Midbrain (tissue), 1 donor: ENCODE measurements around the gene RASA3.
A peak's percentile ranks its signal among the peaks of the same experiment; 100 is the strongest.

Experiments
- DNase-seq: peaks from one replicate; lab custom pipeline; 2025; lab: John Stamatoyannopoulos, UW

RASA3 gene

GRCh38 chr13:114067381-114067885, 65.0 kb downstream of the RASA3 start:
- DNase-seq: peak; percentile 30

DNA sequence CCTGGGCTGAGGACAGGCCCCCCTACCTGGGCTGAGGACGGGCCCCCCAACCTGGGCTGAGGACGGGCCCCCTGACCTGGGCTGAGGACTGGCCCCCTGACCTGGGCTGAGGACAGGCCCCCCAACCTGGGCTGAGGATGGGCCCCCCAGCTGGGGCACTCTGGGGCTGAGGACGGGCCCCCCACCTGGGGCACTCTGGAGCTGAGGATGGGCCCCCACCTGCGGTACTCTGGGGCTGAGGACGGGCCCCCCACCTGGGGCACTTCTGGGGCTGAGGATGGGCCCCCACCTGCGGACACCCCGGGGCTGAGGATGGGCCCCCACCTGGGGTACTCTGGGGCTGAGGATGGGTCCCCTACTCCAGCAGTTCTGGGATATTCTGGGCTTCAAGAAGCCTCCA, 65.5 kb downstream of the RASA3 start:
- no peak for DNase-seq

- no peak for DNase-seq
These were observed 66.3 kb downstream of the RASA3 start for GRCh38 chr13:114065926-114066774.

DNA sequence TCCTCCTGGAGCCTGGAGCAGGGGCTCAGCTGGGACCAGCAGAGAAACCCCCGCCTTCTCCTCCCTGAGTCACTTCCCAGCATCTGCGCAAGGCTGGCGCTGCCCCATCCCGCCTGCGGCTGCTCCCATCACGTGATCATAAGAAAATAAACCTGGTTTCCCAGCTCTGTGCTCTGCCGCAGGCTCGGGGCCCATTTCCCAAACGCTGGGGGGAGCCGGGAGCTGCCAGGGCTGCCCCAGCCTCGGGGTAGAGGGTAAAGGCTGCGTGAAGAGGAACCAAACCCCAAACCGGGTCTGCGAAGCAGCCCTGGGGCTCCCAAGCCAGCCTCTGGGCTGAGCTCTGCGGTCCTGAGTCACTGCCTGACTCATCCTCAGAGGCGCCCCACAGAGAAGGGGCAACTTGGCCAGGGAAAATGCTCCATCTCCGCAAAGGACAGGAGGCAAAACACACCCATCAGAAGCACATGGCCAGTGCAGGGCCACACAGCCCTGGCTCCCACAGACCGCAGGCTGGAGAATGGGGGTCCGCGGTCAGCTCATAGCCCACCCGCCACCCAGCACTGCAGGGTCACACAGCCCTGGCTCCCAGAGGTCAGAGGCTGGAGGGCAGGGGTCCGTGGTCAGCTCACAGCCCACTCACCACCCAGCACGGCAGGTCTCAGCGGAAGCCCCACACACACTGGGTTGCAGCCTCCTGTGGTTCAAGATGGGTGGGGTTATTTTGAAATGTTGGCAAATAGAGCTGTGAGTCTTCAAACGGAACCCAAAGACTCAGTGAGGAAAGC, 67.1 kb downstream of the RASA3 start:
- DNase-seq: peak; percentile 81

GRCh38 chr13:114064450-114065140, 67.8 kb downstream of the RASA3 start:
- DNase-seq: peak; percentile 77

DNA sequence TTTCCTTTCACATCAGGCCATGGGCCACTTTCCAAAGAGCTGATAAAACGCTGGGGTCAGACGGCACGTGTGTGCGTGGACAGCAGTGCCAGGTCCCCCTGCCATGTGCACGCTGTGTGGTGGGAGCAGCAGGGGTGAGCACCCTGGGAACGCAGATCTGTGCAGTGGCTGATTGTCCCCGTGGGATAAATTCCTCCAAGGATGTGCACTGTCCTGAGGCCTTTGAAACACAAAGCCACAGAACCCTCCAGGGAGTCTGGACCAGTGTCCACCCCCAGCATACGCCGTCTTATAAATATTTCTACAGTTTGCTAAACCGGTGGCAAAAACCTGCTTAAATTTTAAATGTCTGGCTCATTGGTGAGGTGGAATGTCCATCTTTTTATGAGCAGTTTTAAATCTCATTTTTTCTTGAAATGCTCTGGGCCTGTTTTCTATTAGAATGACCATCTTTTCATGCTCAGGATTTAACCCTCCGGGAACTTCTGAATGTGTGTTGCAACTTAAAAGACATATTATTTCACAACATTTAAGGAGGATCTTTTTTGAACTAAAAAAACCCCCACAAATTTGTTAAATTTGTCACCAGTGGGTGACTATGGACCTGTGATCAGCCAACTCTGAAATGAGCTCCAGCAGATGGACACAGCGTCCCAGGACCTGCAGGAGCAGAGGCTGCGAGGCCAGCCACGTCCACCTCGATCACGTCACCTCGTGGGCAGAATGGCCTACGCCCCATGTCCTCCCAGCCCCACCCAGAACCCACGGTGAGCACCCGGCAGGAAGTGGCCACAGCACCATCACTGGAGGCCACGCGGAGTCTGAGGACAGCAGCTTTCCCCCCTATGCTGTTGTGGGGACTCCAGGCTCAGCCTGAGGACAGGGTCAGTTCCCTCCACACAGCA, 68.6 kb downstream of the RASA3 start:
- peak; percentile 26 for DNase-seq

GRCh38 chr13:114062754-114063153, 69.7 kb downstream of the RASA3 start:
- DNase-seq: no peak

DNA sequence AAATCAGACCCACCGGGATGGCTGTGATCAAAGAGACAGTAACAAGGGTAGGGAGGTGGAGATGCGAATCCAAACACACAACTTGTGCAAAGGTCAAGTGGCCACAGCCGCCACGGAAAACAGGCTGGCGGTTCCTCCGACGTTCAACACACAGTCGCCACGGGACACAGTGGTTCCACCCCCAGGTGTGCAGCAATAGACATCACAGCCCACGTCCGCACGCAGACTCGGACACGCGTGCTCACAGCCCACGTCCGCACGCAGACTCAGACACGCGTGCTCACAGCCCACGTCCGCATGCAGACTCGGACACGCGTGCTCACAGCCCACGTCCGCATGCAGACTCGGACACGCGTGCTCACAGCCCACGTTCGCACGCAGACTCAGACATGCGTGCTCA, 70.1 kb downstream of the RASA3 start:
- no peak for DNase-seq

DNA sequence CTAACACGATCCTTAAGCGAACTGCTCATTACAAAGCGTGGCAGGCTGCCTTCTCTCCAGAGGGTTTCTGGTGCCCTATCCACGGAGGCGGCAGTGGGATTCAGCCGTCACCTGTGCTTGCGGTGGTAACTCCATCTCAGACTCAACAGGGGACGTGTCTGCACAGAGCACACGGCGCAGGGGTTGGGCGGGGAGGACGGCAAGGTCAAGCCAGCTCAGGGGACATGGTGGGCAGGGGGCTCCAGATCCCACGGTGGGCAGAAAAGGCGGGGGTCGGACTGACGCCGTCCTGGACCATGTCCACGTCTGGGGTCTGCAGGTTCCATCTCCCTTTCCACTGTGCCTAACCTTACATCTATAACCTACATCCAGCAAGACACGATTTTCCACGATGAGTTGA, 70.7 kb downstream of the RASA3 start:
- no peak for DNase-seq

GRCh38 chr13:114061047-114061446, 71.4 kb downstream of the RASA3 start:
- DNase-seq: no peak

DNA sequence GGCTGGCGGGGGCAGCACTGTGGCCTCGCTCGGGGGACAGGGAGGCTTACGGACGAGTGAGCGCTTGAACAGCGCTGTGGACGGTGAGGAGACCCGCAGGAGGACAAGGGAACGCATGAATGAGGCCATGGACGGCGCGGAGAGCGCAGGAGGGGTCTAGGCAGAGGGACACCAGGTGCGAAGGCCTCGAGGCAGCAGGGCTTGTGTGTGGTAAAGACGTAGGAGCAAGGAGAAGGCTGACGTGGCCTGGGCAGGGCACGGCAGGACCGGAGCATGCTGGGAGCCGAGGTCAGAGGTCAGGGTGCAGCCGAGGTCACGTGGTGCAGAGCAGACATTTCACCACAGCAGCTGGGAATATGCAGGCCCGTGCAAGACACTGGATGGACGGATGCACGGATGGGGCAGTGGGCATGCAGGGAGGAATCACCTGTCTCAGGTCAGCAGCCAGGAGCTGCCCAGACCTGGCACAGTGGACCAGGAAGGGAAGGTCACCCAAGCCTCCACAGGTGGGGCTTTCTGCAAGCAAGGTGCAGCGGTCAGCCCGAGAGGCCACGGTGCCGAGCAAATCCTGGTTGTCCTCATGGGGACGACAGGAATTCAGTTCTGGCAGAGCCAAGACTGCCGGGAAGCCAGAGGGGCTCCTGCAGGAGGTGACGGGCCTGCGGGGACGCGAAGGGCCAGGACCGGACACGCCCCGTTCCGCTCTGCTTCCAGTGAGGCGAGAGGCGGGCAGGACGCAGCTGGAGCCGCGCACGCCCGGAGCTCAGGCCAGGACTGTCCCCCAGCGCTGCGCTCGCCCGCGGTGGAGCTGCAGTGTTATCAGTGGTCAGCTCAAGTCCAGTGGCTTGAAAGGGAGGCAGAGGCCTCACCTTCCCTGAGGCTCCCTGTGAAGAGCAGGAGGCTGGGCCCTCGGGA, 72.2 kb downstream of the RASA3 start:
- no peak for DNase-seq

DNA sequence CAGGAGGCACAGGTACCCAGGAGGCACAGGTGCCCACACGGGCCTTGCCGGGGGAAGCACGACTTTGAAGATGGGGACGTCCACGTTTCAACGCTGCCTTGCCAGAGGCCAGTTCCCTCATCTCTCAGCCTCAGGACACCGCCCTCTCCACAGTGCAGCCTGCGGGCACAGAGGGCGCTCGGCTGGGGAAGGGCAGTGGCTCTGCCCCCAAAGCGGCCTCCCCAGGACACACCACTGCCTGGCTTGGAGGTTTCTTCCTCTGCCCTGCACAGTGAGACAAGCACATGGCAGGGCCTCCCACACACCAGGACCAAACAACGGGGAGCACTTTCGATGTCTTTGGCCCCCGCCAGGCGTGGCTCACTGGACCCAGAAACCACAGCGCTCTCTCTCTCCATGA, 73.0 kb downstream of the RASA3 start:
- no peak for DNase-seq

GRCh38 chr13:114058051-114058867, 74.2 kb downstream of the RASA3 start:
- DNase-seq: no peak

- no peak for DNase-seq
These were observed 75.0 kb downstream of the RASA3 start for GRCh38 chr13:114057166-114058050.

GRCh38 chr13:114056205-114057013, 76.0 kb downstream of the RASA3 start:
- DNase-seq: no peak

DNA sequence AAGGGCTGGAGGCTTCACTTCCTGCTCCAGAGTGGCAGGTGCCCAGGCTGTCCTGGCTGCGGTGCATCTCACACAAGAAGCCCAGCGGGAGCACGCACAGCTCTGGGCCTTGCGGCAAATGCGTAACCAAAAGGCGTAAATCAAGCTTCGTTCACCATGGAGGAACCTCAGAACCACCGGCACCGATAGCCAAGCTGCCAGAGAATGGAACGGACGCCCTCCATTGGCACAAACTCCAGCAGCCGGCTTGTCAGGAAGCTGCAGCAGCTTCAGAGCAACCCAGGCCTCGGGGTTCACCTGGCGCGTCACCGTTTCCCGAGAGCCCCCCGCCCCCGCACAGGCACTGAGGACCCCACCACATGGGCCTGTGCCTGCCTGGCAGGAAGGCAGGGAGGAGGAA, 76.7 kb downstream of the RASA3 start:
- peak; percentile 8 for DNase-seq

DNA sequence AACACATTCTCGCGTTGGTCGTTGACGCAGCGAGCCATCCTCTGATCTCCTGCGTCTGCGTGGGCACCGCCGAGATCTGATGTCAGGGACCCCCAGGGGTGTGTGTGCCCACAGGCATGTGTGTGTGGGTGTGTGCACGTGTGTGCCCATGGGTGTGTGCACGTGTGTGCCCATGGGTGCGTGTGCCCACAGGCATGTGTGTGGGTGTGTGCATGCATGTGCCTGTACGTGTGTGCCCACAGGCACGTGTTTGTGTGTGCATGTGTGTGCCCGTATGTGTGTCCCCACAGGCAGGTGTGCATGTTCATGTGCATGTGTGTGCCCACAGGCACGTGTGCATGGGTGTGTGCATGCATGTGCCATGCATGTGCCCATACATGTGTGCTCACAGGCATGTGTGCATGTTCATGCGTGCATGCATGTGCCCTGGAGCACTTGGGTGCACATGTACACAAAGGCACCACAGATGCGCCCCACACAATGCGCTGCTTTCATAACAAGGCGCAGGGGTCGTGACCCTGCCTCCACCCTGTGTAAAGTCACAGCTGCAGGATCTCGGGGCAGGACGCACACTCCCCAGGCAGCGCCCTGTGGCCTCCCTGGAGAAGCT, 77.5 kb downstream of the RASA3 start:
- no peak for DNase-seq
